ENCODE data around the gene CD86.

CD86 gene

GRCh38 chr3:122060040-122060698, 5.0 kb downstream of the CD86 start:
- DNase-seq (ENCODE audit: low read depth), result no peak

DNA sequence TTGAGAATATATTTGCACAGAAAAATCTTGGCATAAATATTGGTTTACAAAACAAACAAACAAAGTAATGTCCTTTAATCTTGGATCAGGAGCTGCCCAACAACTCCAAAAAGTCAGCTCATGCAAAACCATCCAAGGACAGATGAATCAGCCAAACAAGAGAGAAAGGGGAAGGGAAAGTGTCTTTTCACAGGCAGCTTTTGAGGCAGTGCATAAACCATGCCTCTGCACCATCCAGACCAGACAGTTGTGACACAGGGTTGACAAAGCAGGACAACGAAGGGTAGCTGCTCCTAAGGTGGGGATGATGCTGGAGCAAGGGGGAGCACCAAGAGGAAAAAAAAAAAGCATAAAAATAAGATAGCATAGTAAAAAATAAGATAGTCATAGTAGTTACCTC, 8.7 kb downstream of the CD86 start:
- no peak for DNase-seq (ENCODE audit: low read depth)

- DNase-seq (ENCODE audit: low read depth), result no peak
Observed at GRCh38 chr3:122064326-122064725, 9.2 kb downstream of the CD86 start.

- DNase-seq (ENCODE audit: low read depth), result no peak
Observed at GRCh38 chr3:122066331-122067213, 11.4 kb downstream of the CD86 start.

GRCh38 chr3:122067214-122067550, 12.0 kb downstream of the CD86 start:
- DNase-seq (ENCODE audit: low read depth), result no peak

GRCh38 chr3:122067588-122068240, 12.6 kb downstream of the CD86 start:
- no peak for DNase-seq (ENCODE audit: low read depth)

DNA sequence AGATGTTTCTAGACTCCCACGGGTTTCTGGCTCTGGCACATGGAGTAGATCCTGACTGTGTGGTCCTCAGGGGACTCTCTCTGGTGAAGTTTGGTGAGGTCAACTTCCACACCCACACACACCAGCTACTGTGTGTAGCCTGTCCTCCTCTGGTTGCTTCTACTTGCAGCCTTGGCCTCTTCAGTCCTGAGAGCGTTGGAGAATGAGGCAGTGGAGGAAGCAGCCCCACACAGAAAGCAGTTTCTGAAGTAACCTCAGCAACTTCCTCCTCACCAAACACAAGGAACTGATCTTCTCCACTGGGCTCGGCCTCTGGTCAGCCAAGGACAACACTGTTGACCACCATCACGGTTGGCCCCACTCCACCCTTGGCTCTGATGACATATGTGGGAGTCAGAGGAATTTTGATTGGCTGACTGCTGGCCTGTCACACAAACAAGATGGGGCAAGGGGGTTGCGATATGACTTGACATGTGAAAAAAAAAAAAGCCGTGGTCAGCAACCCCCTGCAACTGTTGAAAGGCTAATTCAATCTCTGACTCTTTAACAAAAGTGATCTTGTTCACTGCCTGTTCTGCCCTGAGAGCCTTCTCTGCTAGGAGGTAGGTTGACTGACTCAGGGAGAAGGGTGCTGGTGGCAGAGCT, 19.6 kb downstream of the CD86 start:
- DNase-seq (ENCODE audit: low read depth), result no peak

DNA sequence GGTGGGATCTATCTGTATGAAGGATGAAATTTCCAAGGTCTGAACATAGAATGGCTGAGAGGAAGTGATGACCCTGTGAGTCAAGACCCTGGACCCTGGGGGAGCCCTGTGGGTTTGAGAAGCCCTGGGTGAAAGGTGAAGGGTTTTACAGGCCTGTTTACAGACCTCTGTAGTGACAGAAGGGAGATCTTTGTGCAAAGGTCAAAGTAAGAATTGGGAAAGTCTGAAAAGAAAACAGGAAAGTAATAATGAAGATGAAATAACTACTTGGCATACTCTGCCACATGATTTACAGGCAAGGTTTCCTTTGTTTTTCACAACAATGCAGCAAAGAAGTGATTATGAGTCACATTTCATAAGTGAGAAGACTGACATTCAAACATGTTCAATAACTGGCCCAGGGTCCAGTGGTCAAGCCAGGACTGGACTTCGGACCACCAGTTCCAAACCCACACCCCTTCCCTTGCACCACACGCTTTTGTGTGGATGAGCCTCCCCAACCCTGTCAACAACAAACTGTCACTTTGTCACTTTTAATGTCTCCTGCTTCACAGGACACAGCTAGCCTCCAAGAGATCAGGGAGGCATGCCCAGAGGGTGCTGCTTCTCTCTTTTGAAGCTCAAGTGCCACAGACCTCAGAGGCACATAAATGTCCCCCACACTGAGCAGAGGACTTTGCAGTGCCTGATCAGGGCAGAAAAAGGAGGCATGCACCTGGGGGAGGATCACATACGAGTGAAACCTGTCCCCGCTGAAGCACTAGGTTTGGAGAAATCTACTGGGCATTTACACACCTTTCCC, 21.5 kb downstream of the CD86 start:
- no peak for DNase-seq (ENCODE audit: low read depth)

DNA sequence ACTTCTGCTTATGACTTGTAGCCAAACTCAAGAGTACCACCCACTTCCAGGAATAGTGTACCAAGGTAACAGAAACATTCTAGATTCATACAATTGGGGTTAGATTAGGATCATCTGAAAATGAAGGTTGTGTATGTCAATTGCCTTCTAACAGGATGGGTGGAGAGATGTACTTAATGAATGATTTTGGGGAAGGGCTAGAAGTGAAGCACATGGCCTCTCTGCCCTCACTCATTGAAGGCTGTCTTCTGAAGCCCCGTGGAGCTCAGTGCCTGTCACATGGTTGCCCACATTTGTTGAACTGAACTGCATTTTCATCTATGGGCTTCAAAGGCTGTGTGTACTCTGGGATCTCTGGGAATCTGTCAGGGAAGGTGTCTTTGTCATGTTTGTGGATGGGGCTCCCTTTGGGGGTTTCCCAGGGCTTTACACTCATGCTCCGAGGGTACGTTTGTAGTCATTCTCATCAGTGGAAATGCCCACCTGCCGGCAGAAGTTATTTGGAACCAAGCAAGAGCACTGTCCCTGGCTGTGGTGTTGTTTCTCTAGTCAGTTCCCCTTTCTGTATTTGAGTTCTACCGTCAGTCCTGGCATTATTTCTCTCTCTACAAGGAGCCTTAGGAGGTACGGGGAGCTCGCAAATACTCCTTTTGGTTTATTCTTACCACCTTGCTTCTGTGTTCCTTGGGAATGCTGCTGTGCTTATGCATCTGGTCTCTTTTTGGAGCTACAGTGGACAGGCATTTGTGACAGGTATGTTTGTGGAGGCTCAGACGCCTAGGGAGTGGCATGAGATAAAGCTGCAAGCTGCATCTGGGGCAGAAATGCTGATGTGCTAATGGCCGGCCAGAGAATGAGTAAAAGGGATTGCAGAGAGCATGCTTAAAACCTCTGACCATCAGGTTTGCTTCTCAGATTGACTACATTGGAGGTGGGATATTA, 22.4 kb downstream of the CD86 start:
- DNase-seq (ENCODE audit: low read depth), result no peak

DNA sequence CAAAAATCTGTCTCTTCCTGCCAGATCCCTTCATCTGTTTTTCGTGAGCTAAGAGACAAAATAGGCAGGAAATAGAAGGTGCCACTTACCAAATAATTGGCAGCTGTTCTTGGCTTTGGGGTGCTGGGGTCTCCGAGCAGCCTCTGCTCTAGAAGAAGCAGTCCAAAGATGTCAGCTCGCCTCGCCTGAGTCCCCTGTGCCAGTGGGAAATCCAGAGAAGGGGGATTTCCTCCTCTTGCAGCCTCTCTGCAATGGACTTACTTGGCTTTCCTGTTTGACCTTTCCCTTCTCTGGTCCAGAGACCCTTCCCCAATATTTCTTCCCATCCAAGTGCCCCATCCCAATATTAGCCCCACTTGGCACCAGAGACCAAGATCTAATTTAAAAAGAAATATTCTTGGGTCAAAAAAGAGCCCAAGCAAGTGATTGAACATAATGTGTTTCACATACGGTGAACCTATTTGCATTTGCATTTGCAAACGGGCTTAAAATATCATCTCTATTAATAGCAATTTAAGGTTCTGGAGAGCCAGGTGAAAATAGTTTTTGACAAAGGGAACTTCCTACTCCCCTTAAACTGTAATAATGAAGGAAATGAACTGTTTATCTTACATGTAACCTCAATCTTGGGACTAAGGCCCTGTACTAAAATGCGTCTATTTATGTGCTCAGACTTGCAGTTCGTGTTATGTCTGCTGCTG, 23.2 kb downstream of the CD86 start:
- DNase-seq (ENCODE audit: low read depth), result no peak

DNA sequence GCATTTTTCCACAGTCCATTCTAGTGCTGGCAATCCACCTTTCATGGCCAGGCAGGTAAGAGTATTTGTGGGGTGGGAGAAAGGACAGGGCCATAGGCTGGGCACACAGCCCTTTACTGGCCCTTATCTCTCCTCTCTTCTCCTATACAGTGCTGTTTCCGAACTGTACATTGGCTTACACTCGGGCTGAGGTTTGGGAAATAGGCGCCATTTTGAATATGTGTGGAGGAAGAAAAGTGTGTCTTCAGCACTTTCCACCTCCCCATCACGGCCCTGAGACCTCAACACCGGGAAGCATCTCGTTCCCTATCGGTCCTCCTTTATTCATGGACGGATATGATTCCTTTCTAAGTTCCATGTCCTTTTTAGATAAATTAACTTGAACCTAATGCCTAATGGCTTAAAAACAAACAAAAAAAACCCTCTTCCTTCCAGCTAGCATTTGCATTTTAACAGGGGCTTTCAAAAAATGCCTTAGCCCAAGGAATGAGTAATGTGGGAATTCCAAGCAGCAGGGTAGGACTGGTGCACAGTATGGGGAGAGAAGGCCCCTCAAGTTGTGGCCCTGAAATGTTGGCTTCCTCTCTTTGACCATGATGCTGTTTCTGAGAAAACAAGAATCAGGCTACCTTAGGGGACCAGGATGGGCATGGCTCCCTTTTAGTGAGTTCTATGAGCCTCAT, 24.5 kb downstream of the CD86 start:
- no peak for DNase-seq (ENCODE audit: low read depth)

GRCh38 chr3:122080207-122080587, 25.0 kb downstream of the CD86 start:
- no peak for DNase-seq (ENCODE audit: low read depth)

GRCh38 chr3:122081543-122082247, 26.5 kb downstream of the CD86 start:
- no peak for DNase-seq (ENCODE audit: low read depth)

DNA sequence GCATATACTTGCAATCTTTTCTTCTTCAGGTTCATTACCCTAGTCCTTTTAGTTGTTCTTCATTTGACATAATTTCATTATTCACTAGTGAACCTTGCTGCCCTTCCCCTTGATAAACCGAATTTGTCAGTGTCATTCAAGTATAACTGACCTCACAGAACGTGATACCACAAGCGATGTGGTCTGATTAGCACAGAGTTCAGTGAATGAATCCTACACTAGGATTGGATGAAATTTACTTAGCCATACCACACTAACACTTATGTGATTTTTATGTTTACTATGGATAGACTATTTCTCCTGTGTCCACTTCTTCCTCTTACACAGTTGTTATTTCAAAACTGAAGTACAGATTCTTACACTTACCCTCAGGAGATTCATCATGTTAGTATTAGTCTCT, 27.2 kb downstream of the CD86 start:
- DNase-seq (ENCODE audit: low read depth), result no peak

GRCh38 chr3:122084799-122085198, 29.6 kb downstream of the CD86 start:
- DNase-seq (ENCODE audit: low read depth), result no peak

GRCh38 chr3:122085673-122086072, 30.5 kb downstream of the CD86 start:
- DNase-seq (ENCODE audit: low read depth), result no peak

DNA sequence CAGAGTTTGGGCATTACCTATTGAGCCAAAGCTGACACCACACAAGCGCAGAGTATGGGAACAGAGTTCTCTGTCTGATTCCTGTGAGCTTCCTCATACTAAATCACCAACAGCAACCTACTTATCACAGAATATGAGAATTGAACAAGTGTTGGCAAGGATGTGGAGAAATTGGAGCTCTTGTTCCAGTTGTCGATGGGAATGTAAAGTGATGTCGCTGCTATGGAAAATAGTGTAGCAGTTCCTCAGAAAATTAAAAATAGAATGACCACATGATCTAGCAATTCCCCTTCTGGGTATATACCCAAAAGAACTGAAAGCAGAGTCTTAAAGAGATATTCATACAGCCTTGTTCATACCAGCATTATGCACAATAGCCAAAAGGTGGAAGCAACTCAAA, 33.4 kb downstream of the CD86 start:
- no peak for DNase-seq (ENCODE audit: low read depth)

- no peak for DNase-seq (ENCODE audit: low read depth)
Observed at GRCh38 chr3:122091602-122092295, 36.6 kb downstream of the CD86 start.
